Hepatocyte (in vitro differentiated cells): Measurements from ENCODE around the gene FUCA2.

ENCODE experiments used
- EZH2 ChIP-seq: fragments of 200-600 bp; sonication (generic); IDR thresholded peaks from 2 replicates; pipeline ENCODE4 v1.6.1; 2016; ENCODE audit warnings: antibody characterized with exemption, mild to moderate bottlenecking, borderline replicate concordance
- EZH2phosphoT487 ChIP-seq: fragments of 200-600 bp; sonication (generic); IDR thresholded peaks from one replicate; pipeline ENCODE4 v1.6.1; 2018; ENCODE audit warnings: antibody characterized with exemption, mild to moderate bottlenecking, low read depth, moderate library complexity; ENCODE audit not compliant: unreplicated experiment, severe bottlenecking
- TF ChIP-seq, protein P1 (sequence below): fragments of 200-600 bp; sonication (generic); IDR thresholded peaks from 2 replicates; pipeline ENCODE4 v1.5.1; 2016; ENCODE audit warnings: antibody characterized with exemption, mild to moderate bottlenecking; ENCODE audit not compliant: poor library complexity

DNA sequence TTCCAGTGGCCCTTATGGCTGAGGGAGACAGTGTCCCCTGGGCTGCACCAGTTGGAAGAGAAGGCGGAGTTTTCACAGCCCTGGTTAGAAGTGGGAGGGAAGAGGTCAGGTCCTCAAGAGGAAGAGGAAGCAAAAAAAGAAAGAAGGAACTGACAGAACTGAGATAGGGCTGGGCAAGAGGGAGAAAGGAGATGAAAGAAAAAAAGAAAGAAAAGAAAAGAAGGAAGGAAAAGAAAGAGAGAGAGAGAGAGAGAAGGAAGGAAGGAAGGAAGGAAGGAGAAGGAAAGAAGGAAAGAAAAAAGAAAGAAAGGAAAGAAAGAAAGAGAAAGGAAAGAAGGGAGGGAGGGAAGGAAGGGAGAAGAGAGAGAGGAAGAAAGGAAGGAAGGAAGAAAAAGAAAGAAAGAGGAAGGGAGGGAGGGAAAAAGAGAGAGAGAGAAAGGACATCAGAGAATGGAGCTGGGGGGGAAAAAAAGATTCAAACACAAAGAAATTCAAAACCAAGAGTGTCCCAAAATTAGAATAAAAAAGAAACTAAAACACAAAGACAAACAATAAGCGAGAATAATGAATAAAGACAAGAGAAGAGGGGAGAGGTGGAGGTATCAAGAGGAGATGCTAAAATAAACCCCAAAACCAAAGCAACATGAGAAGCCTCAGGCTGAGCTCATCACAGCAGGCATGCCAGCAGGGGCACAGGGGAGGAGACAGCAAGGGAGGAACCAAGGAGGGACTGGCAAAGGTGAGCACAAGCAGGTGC lies 5.3 kb upstream of the FUCA2 start:
- TF ChIP-seq, protein P1, sequence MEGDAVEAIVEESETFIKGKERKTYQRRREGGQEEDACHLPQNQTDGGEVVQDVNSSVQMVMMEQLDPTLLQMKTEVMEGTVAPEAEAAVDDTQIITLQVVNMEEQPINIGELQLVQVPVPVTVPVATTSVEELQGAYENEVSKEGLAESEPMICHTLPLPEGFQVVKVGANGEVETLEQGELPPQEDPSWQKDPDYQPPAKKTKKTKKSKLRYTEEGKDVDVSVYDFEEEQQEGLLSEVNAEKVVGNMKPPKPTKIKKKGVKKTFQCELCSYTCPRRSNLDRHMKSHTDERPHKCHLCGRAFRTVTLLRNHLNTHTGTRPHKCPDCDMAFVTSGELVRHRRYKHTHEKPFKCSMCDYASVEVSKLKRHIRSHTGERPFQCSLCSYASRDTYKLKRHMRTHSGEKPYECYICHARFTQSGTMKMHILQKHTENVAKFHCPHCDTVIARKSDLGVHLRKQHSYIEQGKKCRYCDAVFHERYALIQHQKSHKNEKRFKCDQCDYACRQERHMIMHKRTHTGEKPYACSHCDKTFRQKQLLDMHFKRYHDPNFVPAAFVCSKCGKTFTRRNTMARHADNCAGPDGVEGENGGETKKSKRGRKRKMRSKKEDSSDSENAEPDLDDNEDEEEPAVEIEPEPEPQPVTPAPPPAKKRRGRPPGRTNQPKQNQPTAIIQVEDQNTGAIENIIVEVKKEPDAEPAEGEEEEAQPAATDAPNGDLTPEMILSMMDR = no peak
- TF ChIP-seq EZH2 (no peak), EZH2phosphoT487 (no peak)
